Rectal smooth muscle tissue (tissue), 1 donor: ENCODE measurements around the gene PAN3.

Experiments used
- H3K27ac ChIP-seq: one replicate; pipeline ENCODE4 v1.7.0; 2013; ENCODE audit warnings: low read depth, low read length, inconsistent platforms
- H3K27me3 ChIP-seq: one replicate; pipeline ENCODE4 v1.7.0; 2013; ENCODE audit warnings: low read length; ENCODE audit not compliant: control insufficient read depth, insufficient read depth
- H3K36me3 ChIP-seq: one replicate; pipeline ENCODE4 v1.7.0; 2013; ENCODE audit warnings: low read length; ENCODE audit not compliant: control insufficient read depth, insufficient read depth
- H3K4me1 ChIP-seq: one replicate; pipeline ENCODE4 v1.7.0; 2013; ENCODE audit warnings: low read length; ENCODE audit not compliant: control insufficient read depth, insufficient read depth
- H3K4me3 ChIP-seq: one replicate; pipeline ENCODE4 v1.7.0; 2013; ENCODE audit warnings: low read length
- H3K9ac ChIP-seq: one replicate; pipeline ENCODE4 v1.7.0; 2013; ENCODE audit warnings: low read length

PAN3 gene

GRCh38 chr13:28286263-28286662 is 147.9 kb downstream of the PAN3 start:
- Histone ChIP-seq H3K36me3 (peaks cover 2% of the 10 kb centered on the region), H3K27me3 (no peaks in the 10 kb centered on the region), H3K4me1 (no peaks in the 10 kb centered on the region), H3K4me3 (no peak overlapping the region), H3K9ac (no peak overlapping the region), H3K27ac (no peak overlapping the region)

- H3K4me3 ChIP-seq = no peak overlapping the region
- no peaks in the 10 kb centered on the region for H3K4me1 ChIP-seq
- no peaks in the 10 kb centered on the region for H3K27me3 ChIP-seq
- no peak overlapping the region for H3K9ac ChIP-seq
- no peak overlapping the region for H3K27ac ChIP-seq
- no peaks in the 10 kb centered on the region for H3K36me3 ChIP-seq
Observed at GRCh38 chr13:28297341-28297740, 159.0 kb downstream of the PAN3 start.

- no peaks in the 10 kb centered on the region for H3K4me1 ChIP-seq
- H3K4me3 ChIP-seq = no peak overlapping the region
- no peaks in the 10 kb centered on the region for H3K27me3 ChIP-seq
- no peaks in the 10 kb centered on the region for H3K36me3 ChIP-seq
- H3K27ac ChIP-seq = no peak overlapping the region
- no peak overlapping the region for H3K9ac ChIP-seq
Observed at GRCh38 chr13:28299916-28300315, 161.6 kb downstream of the PAN3 start.

- Histone ChIP-seq H3K27ac (no peak overlapping the region), H3K4me1 (no peaks in the 10 kb centered on the region), H3K27me3 (no peaks in the 10 kb centered on the region), H3K9ac (no peak overlapping the region), H3K36me3 (no peaks in the 10 kb centered on the region), H3K4me3 (no peak overlapping the region)
Observed at GRCh38 chr13:28301839-28302238, 163.5 kb downstream of the PAN3 start.

- Histone ChIP-seq H3K4me3 (no peak overlapping the region), H3K36me3 (no peaks in the 10 kb centered on the region), H3K9ac (no peak overlapping the region), H3K4me1 (no peaks in the 10 kb centered on the region), H3K27me3 (no peaks in the 10 kb centered on the region), H3K27ac (no peak overlapping the region)
Observed at GRCh38 chr13:28306325-28306724, 168.0 kb downstream of the PAN3 start.

DNA sequence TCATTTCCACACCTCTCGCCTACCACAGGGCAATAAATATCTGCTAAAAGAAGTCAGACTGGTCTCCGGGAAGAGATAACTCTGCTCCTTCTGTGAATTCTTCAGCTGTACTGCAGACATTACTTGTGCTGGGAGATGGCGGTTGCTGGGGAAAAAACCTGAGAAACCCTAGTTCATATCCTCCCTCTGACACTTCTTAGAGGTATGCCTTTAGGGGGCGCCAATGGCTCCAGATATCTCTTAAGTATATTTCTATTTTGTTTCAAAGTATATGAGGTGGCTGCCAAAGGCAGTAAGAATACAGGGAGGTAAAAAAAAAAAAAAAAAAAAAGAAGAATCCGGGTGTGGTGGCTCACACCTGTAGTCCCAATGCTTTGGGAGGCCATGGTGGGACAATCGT is 175.2 kb downstream of the PAN3 start:
- no peaks in the 10 kb centered on the region for H3K36me3 ChIP-seq
- no peak overlapping the region for H3K9ac ChIP-seq
- no peaks in the 10 kb centered on the region for H3K4me1 ChIP-seq
- H3K4me3 ChIP-seq = no peak overlapping the region
- no peaks in the 10 kb centered on the region for H3K27me3 ChIP-seq
- no peak overlapping the region for H3K27ac ChIP-seq

GRCh38 chr13:28314879-28315278 is 176.5 kb downstream of the PAN3 start:
- Histone ChIP-seq H3K36me3 (no peaks in the 10 kb centered on the region), H3K27me3 (no peaks in the 10 kb centered on the region), H3K27ac (no peak overlapping the region), H3K4me1 (no peaks in the 10 kb centered on the region), H3K4me3 (no peak overlapping the region), H3K9ac (no peak overlapping the region)

DNA sequence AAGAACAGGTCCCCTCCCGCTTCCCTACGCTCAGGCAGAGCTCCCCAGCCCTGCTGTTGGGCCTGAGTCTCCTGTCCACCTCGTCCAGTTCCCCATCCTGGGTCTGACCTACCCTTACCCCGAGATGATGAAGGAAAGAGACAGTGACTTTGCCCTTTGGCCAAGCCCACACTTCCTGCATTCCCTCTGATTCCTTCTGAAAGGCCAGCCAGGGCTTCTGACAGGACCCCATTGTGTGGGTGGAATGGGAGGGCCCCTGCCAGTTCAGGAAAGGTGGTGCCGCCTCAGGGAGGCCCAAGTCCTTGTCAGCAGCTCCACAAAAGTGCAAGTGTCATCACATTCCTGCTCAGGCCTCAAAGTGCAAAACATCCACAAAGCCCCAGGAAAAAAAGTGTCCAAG is 177.8 kb downstream of the PAN3 start:
- H3K4me1 ChIP-seq = no peaks in the 10 kb centered on the region
- H3K27ac ChIP-seq = no peak overlapping the region
- no peaks in the 10 kb centered on the region for H3K27me3 ChIP-seq
- no peak overlapping the region for H3K9ac ChIP-seq
- no peak overlapping the region for H3K4me3 ChIP-seq
- no peaks in the 10 kb centered on the region for H3K36me3 ChIP-seq

- H3K4me3 ChIP-seq = no peak overlapping the region
- H3K36me3 ChIP-seq = no peaks in the 10 kb centered on the region
- H3K27ac ChIP-seq = no peak overlapping the region
- H3K27me3 ChIP-seq = no peaks in the 10 kb centered on the region
- no peak overlapping the region for H3K9ac ChIP-seq
- H3K4me1 ChIP-seq = no peaks in the 10 kb centered on the region
Observed at GRCh38 chr13:28316836-28317235, 178.5 kb downstream of the PAN3 start.

GRCh38 chr13:28318496-28318895 is 180.2 kb downstream of the PAN3 start:
- no peaks in the 10 kb centered on the region for H3K36me3 ChIP-seq
- no peak overlapping the region for H3K9ac ChIP-seq
- no peaks in the 10 kb centered on the region for H3K4me1 ChIP-seq
- H3K4me3 ChIP-seq = no peak overlapping the region
- H3K27me3 ChIP-seq = no peaks in the 10 kb centered on the region
- no peak overlapping the region for H3K27ac ChIP-seq

GRCh38 chr13:28319528-28319927 is 181.2 kb downstream of the PAN3 start:
- Histone ChIP-seq H3K27ac (no peak overlapping the region), H3K9ac (no peak overlapping the region), H3K4me3 (no peak overlapping the region), H3K36me3 (no peaks in the 10 kb centered on the region), H3K27me3 (no peaks in the 10 kb centered on the region), H3K4me1 (no peaks in the 10 kb centered on the region)

DNA sequence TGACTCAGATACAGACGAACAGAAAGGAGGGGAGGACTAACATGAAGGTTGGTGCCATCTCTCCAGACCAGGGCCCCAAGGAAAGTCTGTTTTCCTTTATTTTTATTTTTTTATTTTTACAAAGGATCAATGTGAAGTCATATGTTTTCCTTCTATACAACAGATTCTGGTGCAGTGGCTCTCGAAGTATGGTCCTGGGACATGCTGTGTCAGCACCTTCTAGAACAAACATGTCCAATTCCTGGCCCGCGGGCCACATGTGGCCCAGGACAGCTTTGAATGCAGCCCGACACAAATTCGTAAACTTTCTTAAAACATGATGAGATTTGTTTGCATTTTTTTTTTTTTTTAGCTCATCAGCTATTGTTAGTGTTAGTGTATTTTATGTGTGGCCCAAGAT is 181.9 kb downstream of the PAN3 start:
- Histone ChIP-seq H3K4me1 (no peaks in the 10 kb centered on the region), H3K27me3 (no peaks in the 10 kb centered on the region), H3K36me3 (no peaks in the 10 kb centered on the region), H3K4me3 (no peak overlapping the region), H3K27ac (no peak overlapping the region), H3K9ac (no peak overlapping the region)

- no peaks in the 10 kb centered on the region for H3K36me3 ChIP-seq
- no peak overlapping the region for H3K9ac ChIP-seq
- no peaks in the 10 kb centered on the region for H3K4me1 ChIP-seq
- H3K4me3 ChIP-seq = no peak overlapping the region
- no peak overlapping the region for H3K27ac ChIP-seq
- no peaks in the 10 kb centered on the region for H3K27me3 ChIP-seq
Observed at GRCh38 chr13:28320884-28321574, 182.7 kb downstream of the PAN3 start.
